NB4 (cell line): Measurements from ENCODE around the gene TAF6.
"Not testable (repeated sequence)": the region's sequence is repeated elsewhere in the genome, so short reads cannot be mapped to it uniquely, and the experiment has no call there.

Experiments
- DNase-seq: peaks from one replicate; pipeline ENCODE4 v3.0.0; 2010; ENCODE audit warnings: low read depth
- H3K4me3 ChIP-seq: one replicate; pipeline ENCODE4 v1.5.1; 2011; ENCODE audit warnings: mild to moderate bottlenecking, low read depth, low read length, moderate library complexity
- MYC ChIP-seq: IDR thresholded peaks from 2 replicates; pipeline ENCODE4 v1.6.1; 2011; ENCODE audit warnings: low read depth, low read length
- POLR2A ChIP-seq: IDR thresholded peaks from 2 replicates; pipeline ENCODE4 v1.6.1; 2011; ENCODE audit warnings: mild to moderate bottlenecking; ENCODE audit not compliant: insufficient read length; ENCODE audit errors: extremely low read depth
- TF ChIP-seq, protein P1 (sequence below): IDR thresholded peaks from 2 replicates; pipeline ENCODE4 v1.6.1; 2011; ENCODE audit warnings: low read depth, low read length
- TF ChIP-seq, protein P2 (sequence below): IDR thresholded peaks from one replicate; pipeline ENCODE4 v1.5.1; 2012; ENCODE audit warnings: low read depth, low read length

TAF6 gene

GRCh38 chr7:100146350-100146749, 27.2 kb upstream of the TAF6 start:
- DNase-seq, H3K4me3 ChIP-seq: not testable (repeated sequence)
- TF ChIP-seq, protein P1, sequence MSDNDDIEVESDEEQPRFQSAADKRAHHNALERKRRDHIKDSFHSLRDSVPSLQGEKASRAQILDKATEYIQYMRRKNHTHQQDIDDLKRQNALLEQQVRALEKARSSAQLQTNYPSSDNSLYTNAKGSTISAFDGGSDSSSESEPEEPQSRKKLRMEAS = peak; percentile 61; the same call in 1 of the 2 replicates

GRCh38 chr7:100142461-100142860, 23.3 kb upstream of the TAF6 start:
- TF ChIP-seq POLR2A (no peak), MYC (no peak)
- TF ChIP-seq, protein P1 = no peak
- TF ChIP-seq, protein P2, sequence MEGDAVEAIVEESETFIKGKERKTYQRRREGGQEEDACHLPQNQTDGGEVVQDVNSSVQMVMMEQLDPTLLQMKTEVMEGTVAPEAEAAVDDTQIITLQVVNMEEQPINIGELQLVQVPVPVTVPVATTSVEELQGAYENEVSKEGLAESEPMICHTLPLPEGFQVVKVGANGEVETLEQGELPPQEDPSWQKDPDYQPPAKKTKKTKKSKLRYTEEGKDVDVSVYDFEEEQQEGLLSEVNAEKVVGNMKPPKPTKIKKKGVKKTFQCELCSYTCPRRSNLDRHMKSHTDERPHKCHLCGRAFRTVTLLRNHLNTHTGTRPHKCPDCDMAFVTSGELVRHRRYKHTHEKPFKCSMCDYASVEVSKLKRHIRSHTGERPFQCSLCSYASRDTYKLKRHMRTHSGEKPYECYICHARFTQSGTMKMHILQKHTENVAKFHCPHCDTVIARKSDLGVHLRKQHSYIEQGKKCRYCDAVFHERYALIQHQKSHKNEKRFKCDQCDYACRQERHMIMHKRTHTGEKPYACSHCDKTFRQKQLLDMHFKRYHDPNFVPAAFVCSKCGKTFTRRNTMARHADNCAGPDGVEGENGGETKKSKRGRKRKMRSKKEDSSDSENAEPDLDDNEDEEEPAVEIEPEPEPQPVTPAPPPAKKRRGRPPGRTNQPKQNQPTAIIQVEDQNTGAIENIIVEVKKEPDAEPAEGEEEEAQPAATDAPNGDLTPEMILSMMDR = no peak
- H3K4me3 ChIP-seq = no peak overlapping the region
- no peak for DNase-seq

DNA sequence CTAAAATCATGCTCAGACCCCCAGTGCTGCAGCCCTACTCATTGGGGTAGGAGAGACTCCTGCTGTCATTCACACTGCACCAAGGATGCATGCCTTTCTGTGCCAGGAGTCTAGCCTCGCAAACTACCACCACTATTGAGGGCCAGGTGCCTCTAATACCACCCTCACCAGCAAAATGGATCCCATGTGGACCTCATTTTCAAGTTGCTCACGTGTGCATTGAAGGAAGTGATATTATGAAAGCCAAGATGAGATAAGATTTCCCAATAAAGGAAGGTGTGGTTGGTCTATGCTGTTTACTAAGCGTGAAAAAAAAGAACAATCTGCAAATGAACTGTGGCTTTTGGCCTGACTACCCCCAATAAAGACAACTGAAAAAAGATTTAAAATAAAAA, 22.4 kb upstream of the TAF6 start:
- no peak for TF ChIP-seq POLR2A
- TF ChIP-seq MYC = peak; percentile 90
- TF ChIP-seq, protein P1 = peak; percentile 84; the same call in 1 of the 2 replicates
- TF ChIP-seq, protein P2 = no peak
- peak; percentile 65 for DNase-seq
- no peak overlapping the region for H3K4me3 ChIP-seq

- no peak for DNase-seq
- no peak overlapping the region for H3K4me3 ChIP-seq
- TF ChIP-seq POLR2A (no peak), MYC (no peak)
- TF ChIP-seq, protein P1 = no peak
Observed at GRCh38 chr7:100137851-100138760, 18.9 kb upstream of the TAF6 start.

- peak; percentile 83 for DNase-seq
- TF ChIP-seq, protein P2 = peak; percentile 99
- TF ChIP-seq POLR2A = no peak
- TF ChIP-seq, protein P1 = peak; percentile 27; the same call in 1 of the 2 replicates
Observed at GRCh38 chr7:100132697-100133151, 13.6 kb upstream of the TAF6 start.

DNA sequence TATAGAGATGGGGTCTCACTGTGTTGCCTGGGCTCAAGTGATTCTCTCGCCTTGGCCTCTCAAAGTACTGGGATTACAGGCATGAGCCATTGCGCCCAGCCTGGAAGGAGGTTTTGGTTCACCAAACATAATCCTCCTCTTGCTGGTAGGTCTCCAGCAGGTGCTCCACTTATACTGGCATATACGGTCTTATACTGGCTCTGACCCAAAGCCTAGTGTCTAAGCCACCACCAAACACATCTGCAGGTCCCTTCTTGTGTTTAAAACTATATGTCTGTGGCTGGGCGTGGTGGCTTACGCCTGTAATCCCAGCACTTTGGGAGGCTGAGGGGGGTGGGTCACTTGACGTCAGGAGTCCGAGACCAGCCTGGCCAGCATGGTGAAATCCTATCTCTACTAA, 13.0 kb upstream of the TAF6 start:
- TF ChIP-seq, protein P2 = no peak
- no peak for TF ChIP-seq POLR2A
- TF ChIP-seq, protein P1 = no peak
- TF ChIP-seq MYC = no peak
- H3K4me3 ChIP-seq = no peak overlapping the region
- DNase-seq = no peak

More at GRCh38 chr7:100132697-100133151, 13.6 kb upstream of the TAF6 start:
- H3K4me3 ChIP-seq = no peak overlapping the region
